Bone marrow (tissue), 2 donors: ENCODE data around the gene RABGGTA.

ENCODE experiments used
- DNase-seq, 2 donors: peaks; one replicate each; lab custom pipeline; 2025; lab: John Stamatoyannopoulos, UW

The RABGGTA gene

DNA sequence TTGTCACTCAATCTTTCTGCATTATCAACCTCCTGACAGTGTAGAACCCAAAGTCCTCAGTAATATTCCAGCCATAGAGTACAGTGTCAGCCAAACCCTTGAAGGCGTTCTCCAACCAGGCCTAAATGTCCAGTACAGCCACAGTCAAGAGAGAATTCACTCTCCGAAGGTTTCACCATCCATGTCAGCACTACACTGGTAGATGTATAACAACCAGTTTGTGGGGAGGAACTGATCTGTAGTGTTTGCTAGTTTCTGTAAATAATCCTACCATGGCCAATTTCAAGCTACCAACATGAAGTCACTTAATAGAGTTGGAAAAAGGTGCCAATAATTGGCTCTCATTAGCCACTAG is 55.1 kb downstream of the RABGGTA start:
- no peak for DNase-seq
